WTC11 (cell line): ENCODE results near the gene ASTN2. TPM values are rescaled to one million over a fixed set of nuclear protein-coding genes. Genes with fewer than 3 reads are reported as not detected.
A peak's percentile ranks its signal among the peaks of the same experiment; 100 is the strongest.

Experiments used
- ATAC-seq: fragments of 200-7000 bp; cut with Tn5 transposase; 2 replicates; pipeline ENCODE4 v1.10.0; 2021; ENCODE audit warnings: mild to moderate bottlenecking, moderate library complexity
- CTCF ChIA-PET: fragments of 300-600 bp; sonication (Branson Sonifier 250); formaldehyde crosslinking; loops from one replicate; lab custom pipeline; 2021; ENCODE audit warnings: antibody characterized with exemption; lab: Charles Lee
- POLR2A ChIA-PET: fragments of 350-600 bp; sonication (Branson Sonifier 250); formaldehyde crosslinking; loops from one replicate; lab custom pipeline; 2021; ENCODE audit warnings: antibody characterized with exemption; lab: Charles Lee
- DNase-seq: peaks from one replicate; pipeline ENCODE4 v3.0.0; 2021; ENCODE audit warnings: low spot score
- H3K27ac Mint-ChIP-seq: 2 replicates; pipeline ENCODE4 v1.8.0; 2021; ENCODE audit warnings: mixed read lengths
- H3K27me3 Mint-ChIP-seq: 2 replicates; pipeline ENCODE4 v1.8.0; 2021; ENCODE audit warnings: low read depth, mild to moderate bottlenecking, moderate library complexity, mixed read lengths
- H3K36me3 Mint-ChIP-seq: 2 replicates; pipeline ENCODE4 v1.8.0; 2021; ENCODE audit warnings: mixed read lengths
- H3K4me1 Mint-ChIP-seq: 2 replicates; pipeline ENCODE4 v1.8.0; 2022; ENCODE audit warnings: mixed read lengths
- H3K4me3 Mint-ChIP-seq: 2 replicates; pipeline ENCODE4 v1.8.0; 2021; ENCODE audit warnings: mild to moderate bottlenecking, moderate library complexity, mixed read lengths
- H3K9me3 Mint-ChIP-seq: 2 replicates; pipeline ENCODE4 v1.8.0; 2021; ENCODE audit warnings: mixed read lengths
- ATF1 ChIP-seq: sonication (generic); formaldehyde crosslinking; IDR thresholded peaks from 2 replicates; pipeline ENCODE4 v1.8.1; 2023; ENCODE audit warnings: mild to moderate bottlenecking, moderate library complexity, missing genetic modification reagents
- CREM ChIP-seq: sonication (generic); formaldehyde crosslinking; IDR thresholded peaks from 2 replicates; pipeline ENCODE4 v1.8.1; 2022; ENCODE audit warnings: mild to moderate bottlenecking, missing genetic modification reagents, moderate library complexity
- E2F5 ChIP-seq: sonication (generic); formaldehyde crosslinking; IDR thresholded peaks from 2 replicates; pipeline ENCODE4 v1.8.1; 2022; ENCODE audit warnings: mild to moderate bottlenecking, moderate library complexity, missing genetic modification reagents
- HMGXB4 ChIP-seq: sonication (generic); formaldehyde crosslinking; IDR thresholded peaks from 2 replicates; pipeline ENCODE4 v1.8.1; 2023; ENCODE audit warnings: mild to moderate bottlenecking, moderate library complexity, missing genetic modification reagents
- IRF2 ChIP-seq: sonication (generic); formaldehyde crosslinking; IDR thresholded peaks from 2 replicates; pipeline ENCODE4 v1.8.0; 2022; ENCODE audit warnings: low read depth, missing genetic modification reagents, borderline replicate concordance
- JUN ChIP-seq: sonication (generic); formaldehyde crosslinking; IDR thresholded peaks from 2 replicates; pipeline ENCODE4 v1.8.0; 2023; ENCODE audit warnings: mild to moderate bottlenecking, missing genetic modification reagents
- KAT7 ChIP-seq: sonication (generic); formaldehyde crosslinking; IDR thresholded peaks from 2 replicates; pipeline ENCODE4 v1.8.1; 2023; ENCODE audit warnings: missing genetic modification reagents, mild to moderate bottlenecking, borderline replicate concordance
- NFE2L1 ChIP-seq: sonication (generic); formaldehyde crosslinking; IDR thresholded peaks from 2 replicates; pipeline ENCODE4 v1.8.1; 2023; ENCODE audit warnings: missing genetic modification reagents
- NR2C2 ChIP-seq: sonication (generic); formaldehyde crosslinking; IDR thresholded peaks from 2 replicates; pipeline ENCODE4 v1.8.0; 2022; ENCODE audit warnings: mild to moderate bottlenecking, missing genetic modification reagents
- NR3C1 ChIP-seq: sonication (generic); formaldehyde crosslinking; conservative IDR thresholded peaks from 2 replicates; pipeline ENCODE4 v1.8.1; 2023; ENCODE audit warnings: low read depth, mild to moderate bottlenecking, missing genetic modification reagents
- SP1 ChIP-seq: sonication (generic); formaldehyde crosslinking; conservative IDR thresholded peaks from 2 replicates; pipeline ENCODE4 v1.8.1; 2022; ENCODE audit warnings: missing genetic modification reagents
- ZNF416 ChIP-seq: fragments of 250-450 bp; sonication (Bioruptor Pico); IDR thresholded peaks from 2 replicates; pipeline ENCODE4 v1.9.0; 2021; ENCODE audit warnings: mild to moderate bottlenecking, inconsistent platforms
- ZNF423 ChIP-seq: fragments of 250-450 bp; sonication (Bioruptor Pico); IDR thresholded peaks from 2 replicates; pipeline ENCODE4 v2.1.2; 2022; ENCODE audit warnings: mild to moderate bottlenecking, moderate library complexity
- total RNA-seq: library from RNA; stranded (reverse); gene quantifications from 3 replicates; pipeline ENCODE4 v1.2.3, GENCODE V29; 2021
- TF ChIP-seq, protein P1 (sequence below): fragments of 250-450 bp; sonication (Bioruptor Pico); IDR thresholded peaks from 2 replicates; pipeline ENCODE4 v1.9.0; 2021; ENCODE audit warnings: mild to moderate bottlenecking, borderline replicate concordance
- TF ChIP-seq, protein P2 (sequence below): sonication (generic); formaldehyde crosslinking; IDR thresholded peaks from 2 replicates; pipeline ENCODE4 v1.8.1; 2023; ENCODE audit warnings: mild to moderate bottlenecking, missing genetic modification reagents, moderate library complexity
- TF ChIP-seq, protein P3 (sequence below): sonication (generic); formaldehyde crosslinking; IDR thresholded peaks from 2 replicates; pipeline ENCODE4 v1.8.0; 2022; ENCODE audit warnings: mild to moderate bottlenecking, missing genetic modification reagents

ASTN2 gene
- total RNA-seq, 1 experiment from 2014 or later: 16.2 TPM

DNA sequence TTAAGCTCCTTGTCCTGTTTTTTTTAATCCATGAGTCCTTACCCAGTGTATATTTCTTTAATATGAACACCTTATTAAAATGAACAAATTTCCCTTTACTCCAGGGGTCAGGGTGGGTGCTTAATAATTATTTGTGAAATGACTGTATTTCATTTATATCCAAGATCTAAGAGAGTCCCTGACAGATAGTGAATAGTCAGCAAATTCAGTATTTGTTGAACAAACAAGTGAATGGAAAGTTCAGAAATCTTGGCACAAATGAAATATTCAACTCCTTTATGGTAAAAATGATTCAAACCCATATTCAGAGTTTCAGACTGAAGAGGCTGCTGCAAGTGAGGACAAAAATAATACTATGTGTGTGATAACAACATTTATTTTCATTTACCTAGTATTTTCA, 59.9 kb downstream of the ASTN2 start (continued):
- no peak for TF ChIP-seq HMGXB4 (CRISPR knock-in tag)

GRCh38 chr9:117354244-117354847, 60.5 kb downstream of the ASTN2 start:
- POLR2A ChIA-PET: interaction anchor here (0.9 kb wide), 1 partner anchor 9 kb away, joined by 3 read pairs; no protein-coding TSS in a partner anchor

DNA sequence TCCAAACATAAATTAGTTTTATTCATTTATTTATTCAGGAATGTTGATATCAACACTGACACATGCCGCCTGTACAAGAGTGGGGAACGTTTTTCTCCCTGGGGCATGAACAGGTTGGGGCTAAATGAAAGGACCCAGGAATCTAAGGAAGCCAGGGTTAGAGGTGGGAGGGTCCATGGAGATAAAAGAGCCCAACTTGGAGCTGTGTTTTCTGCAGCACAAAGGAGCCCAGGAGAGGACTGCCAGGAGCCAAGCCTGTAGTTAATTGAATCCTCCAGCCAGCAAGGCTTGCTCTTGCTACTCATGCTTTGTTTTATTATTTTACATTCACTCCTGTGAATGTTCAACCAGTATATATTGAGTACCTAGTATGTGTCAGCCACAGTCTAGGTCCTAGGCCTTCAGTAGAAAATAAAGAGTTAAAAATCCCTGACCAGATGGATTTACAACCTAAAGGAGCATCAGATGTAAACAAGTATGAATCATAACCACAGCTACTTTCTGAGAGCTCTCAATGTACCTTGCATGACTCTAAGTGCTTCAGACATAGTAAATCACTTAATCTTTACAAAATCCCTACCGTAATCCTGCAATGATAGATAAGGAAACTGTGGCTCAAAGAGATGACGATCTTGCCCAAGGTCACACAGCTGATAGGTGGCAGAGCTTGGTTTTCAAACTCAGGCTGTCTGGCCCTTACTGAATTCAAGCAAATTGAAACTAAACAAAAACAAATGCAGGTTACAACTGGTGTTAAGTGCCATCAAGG, 69.8 kb downstream of the ASTN2 start:
- CTCF ChIA-PET: interaction anchor here (1.0 kb wide), 1 partner anchor 67 kb away, joined by 3 read pairs; no protein-coding TSS in a partner anchor
- ATAC-seq (peak; percentile 84), DNase-seq (no peak)
- peaks cover 28% of the 10 kb centered on the region for H3K4me1 Mint-ChIP-seq
- no peak overlapping the region for H3K4me3 Mint-ChIP-seq
- no peaks in the 10 kb centered on the region for H3K27me3 Mint-ChIP-seq
- peaks cover 4% of the 10 kb centered on the region for H3K9me3 Mint-ChIP-seq
- peaks cover 4% of the 10 kb centered on the region for H3K36me3 Mint-ChIP-seq
- POLR2A ChIA-PET: interaction anchor here (1.0 kb wide), 1 partner anchor 9 kb away, joined by 3 read pairs; no protein-coding TSS in a partner anchor
- H3K27ac Mint-ChIP-seq: peak overlapping the region; percentile 55; the same call in 1 of the 2 replicates
- TF ChIP-seq E2F5 (CRISPR knock-in tag): no peak
- no peak for TF ChIP-seq KAT7
- TF ChIP-seq, protein P1, sequence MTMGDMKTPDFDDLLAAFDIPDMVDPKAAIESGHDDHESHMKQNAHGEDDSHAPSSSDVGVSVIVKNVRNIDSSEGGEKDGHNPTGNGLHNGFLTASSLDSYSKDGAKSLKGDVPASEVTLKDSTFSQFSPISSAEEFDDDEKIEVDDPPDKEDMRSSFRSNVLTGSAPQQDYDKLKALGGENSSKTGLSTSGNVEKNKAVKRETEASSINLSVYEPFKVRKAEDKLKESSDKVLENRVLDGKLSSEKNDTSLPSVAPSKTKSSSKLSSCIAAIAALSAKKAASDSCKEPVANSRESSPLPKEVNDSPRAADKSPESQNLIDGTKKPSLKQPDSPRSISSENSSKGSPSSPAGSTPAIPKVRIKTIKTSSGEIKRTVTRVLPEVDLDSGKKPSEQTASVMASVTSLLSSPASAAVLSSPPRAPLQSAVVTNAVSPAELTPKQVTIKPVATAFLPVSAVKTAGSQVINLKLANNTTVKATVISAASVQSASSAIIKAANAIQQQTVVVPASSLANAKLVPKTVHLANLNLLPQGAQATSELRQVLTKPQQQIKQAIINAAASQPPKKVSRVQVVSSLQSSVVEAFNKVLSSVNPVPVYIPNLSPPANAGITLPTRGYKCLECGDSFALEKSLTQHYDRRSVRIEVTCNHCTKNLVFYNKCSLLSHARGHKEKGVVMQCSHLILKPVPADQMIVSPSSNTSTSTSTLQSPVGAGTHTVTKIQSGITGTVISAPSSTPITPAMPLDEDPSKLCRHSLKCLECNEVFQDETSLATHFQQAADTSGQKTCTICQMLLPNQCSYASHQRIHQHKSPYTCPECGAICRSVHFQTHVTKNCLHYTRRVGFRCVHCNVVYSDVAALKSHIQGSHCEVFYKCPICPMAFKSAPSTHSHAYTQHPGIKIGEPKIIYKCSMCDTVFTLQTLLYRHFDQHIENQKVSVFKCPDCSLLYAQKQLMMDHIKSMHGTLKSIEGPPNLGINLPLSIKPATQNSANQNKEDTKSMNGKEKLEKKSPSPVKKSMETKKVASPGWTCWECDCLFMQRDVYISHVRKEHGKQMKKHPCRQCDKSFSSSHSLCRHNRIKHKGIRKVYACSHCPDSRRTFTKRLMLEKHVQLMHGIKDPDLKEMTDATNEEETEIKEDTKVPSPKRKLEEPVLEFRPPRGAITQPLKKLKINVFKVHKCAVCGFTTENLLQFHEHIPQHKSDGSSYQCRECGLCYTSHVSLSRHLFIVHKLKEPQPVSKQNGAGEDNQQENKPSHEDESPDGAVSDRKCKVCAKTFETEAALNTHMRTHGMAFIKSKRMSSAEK (CRISPR knock-in tag): no peak
- TF ChIP-seq, protein P2, sequence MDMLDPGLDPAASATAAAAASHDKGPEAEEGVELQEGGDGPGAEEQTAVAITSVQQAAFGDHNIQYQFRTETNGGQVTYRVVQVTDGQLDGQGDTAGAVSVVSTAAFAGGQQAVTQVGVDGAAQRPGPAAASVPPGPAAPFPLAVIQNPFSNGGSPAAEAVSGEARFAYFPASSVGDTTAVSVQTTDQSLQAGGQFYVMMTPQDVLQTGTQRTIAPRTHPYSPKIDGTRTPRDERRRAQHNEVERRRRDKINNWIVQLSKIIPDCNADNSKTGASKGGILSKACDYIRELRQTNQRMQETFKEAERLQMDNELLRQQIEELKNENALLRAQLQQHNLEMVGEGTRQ: no peak
- TF ChIP-seq NFE2L1 (CRISPR knock-in tag): no peak
- TF ChIP-seq CREM (CRISPR knock-in tag): no peak
- no peak for TF ChIP-seq IRF2 (CRISPR knock-in tag)
- TF ChIP-seq NR2C2 (CRISPR knock-in tag): no peak
- no peak for TF ChIP-seq JUN
- TF ChIP-seq ATF1 (CRISPR knock-in tag): no peak
- TF ChIP-seq SP1: no peak
- TF ChIP-seq ZNF416 (CRISPR knock-in tag): no peak
- TF ChIP-seq, protein P3, sequence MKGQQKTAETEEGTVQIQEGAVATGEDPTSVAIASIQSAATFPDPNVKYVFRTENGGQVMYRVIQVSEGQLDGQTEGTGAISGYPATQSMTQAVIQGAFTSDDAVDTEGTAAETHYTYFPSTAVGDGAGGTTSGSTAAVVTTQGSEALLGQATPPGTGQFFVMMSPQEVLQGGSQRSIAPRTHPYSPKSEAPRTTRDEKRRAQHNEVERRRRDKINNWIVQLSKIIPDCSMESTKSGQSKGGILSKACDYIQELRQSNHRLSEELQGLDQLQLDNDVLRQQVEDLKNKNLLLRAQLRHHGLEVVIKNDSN: no peak

More at GRCh38 chr9:117354244-117354847, 60.5 kb downstream of the ASTN2 start:
- Mint-ChIP-seq H3K4me3 (no peak overlapping the region), H3K36me3 (no peaks in the 10 kb centered on the region), H3K4me1 (peaks cover 26% of the 10 kb centered on the region), H3K9me3 (no peaks in the 10 kb centered on the region; the same call in 1 of the 2 replicates), H3K27ac (peak overlapping the region; percentile 12; the same call in 1 of the 2 replicates), H3K27me3 (no peaks in the 10 kb centered on the region)
- DNase-seq (no peak), ATAC-seq (peak; percentile 90)
- CTCF ChIA-PET: interaction anchor here (0.6 to 1.4 kb wide), 4 partner anchors 12 to 277 kb away, joined by 3 to 18 read pairs (median 3); no protein-coding TSS in a partner anchor
- TF ChIP-seq ZNF423 (CRISPR knock-in tag) (peak; percentile 6; the same call in 1 of the 2 replicates), NR3C1 (CRISPR knock-in tag) (no peak)
